GM19193 (cell line): Measurements from ENCODE around the gene OTUD5.

Experiments used
- POLR2A ChIP-seq: IDR thresholded peaks from 4 replicates; pipeline ENCODE4 v1.6.1; 2011; ENCODE audit not compliant: insufficient read depth, insufficient read length; ENCODE audit errors: extremely low read depth

Gene OTUD5

GRCh38 chrX:48927736-48928382 is 29.5 kb downstream of the OTUD5 start:
- TF ChIP-seq POLR2A: no peak

- TF ChIP-seq POLR2A: no peak
These were observed 30.3 kb downstream of the OTUD5 start for GRCh38 chrX:48927123-48927522.

- TF ChIP-seq POLR2A: no peak
These were observed 33.1 kb downstream of the OTUD5 start for GRCh38 chrX:48924270-48924669.

DNA sequence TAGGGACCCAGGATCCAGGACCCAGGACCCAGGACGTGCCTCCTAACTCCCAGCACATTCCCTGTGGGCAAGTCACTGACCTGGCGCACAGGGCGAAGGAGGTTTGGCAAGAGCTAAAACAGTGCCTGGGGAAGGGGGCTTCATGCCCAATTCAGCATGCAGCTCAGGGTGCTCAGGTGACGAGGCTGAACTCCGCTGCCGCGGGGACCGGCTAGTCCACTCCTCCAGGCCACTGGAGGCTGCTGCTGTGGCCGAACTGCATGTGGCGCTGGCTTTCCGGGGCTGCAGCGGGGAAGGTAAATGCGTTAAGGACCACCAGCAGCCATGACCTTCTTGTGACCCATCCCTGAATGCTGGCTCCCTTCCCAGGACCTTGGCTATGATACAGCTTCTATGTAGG is 33.6 kb downstream of the OTUD5 start:
- no peak for TF ChIP-seq POLR2A

DNA sequence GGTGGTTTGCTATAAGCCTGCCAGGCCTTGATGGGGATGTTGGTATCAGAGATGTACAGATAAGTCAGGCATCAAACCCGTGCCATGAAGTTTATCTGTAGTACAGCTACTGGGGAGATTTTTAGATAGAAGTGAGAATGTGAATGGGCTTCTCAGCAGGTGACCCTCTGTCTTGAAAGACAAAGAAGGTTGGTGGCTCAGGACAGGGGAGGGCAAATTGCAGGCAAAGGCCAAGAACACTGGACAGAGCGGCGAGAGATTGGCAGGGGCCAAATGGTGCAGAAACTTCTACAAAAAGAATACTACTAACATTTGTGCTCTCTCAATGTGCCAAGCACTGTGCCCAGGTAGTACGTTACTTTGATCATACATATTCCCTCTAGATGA is 36.7 kb downstream of the OTUD5 start:
- no peak for TF ChIP-seq POLR2A

- no peak for TF ChIP-seq POLR2A
These were observed 37.3 kb downstream of the OTUD5 start for GRCh38 chrX:48919947-48920717.

DNA sequence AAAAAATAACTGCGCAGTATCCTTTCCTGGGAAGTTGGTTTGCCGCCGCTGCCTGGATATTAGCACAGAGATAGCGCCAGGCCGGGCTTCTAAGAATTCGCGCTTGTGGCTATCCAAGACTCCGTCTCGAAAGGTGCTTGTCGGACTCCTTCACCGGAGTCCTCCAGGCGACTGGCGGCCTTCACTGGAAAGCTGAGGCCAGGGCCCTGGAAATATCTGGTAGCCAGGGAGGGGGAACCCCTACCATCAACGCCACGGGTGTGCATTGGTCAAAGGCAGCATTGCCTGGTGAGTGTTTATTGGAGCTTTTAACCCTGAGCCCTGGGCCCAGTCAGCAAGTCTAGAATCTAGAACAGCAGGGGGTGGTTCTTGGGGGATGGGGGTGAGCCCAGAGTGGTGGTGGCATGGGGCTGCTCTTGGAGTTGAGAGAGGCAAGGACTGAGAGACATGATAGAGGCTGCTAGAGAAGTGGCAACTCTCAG is 38.0 kb downstream of the OTUD5 start:
- no peak for TF ChIP-seq POLR2A

GRCh38 chrX:48918643-48919340 is 38.6 kb downstream of the OTUD5 start, which contains the start of gene PIM2:
PIM2 (minus strand) TSS chrX:48919024; CDS start chrX:48918834, 190 bp downstream.
- TF ChIP-seq POLR2A: peak; percentile 98

DNA sequence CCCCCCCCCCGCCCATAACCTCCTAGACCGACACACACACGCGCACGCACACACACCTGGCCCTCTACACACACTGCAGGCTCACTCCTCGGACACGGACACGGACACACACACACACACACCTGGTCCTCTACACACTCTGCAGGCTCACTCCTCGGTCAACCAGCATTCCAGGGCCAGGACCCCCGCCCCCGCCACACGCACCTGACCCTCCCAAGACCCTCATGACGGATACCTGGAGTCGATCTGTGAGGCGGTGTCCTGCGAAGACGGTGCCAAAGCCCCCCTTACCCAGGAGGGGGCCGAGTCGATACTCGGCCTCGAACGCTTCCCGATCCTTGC is 39.1 kb downstream of the OTUD5 start:
- TF ChIP-seq POLR2A: no peak

DNA sequence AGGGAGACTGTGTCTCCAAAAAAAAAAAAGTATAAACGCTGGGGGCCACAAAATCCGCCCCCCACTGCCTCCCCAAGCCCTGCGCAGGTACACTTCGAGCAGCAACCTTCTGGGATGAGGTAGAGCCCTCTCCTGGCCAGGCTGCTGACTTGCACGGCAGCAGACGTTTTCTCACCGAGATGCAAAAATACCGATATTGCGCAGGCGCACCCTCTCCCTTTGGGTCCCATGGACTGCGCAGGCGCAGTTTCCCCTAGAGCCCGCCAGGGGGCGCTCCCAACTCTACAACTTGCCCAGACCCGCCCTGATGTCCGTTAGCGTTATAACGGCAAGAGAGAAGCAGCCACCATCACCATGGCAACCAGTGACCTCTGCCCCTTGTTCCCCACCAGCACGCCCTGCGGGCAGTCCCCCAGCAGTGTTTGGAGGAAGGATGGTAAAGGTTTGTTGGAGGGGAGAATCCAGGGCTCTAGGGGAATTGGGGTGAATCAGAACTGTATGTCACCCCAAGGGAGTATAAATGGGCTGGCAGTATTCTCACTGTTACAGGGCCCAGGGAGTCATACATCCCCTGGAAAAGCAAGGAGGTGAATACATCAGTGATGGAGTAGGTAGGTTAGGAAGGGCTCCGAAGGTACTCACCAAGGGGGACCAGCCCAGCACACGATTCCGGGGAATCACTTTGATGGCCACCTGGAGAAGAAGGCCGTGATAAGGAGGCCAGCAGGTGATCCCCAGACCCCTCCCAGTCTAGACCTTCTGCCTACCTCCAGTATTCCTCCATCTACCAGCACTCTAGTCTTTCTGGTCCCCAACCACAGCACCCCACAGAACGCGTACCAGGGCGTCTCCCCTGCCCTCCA is 40.0 kb downstream of the OTUD5 start:
- TF ChIP-seq POLR2A: no peak

DNA sequence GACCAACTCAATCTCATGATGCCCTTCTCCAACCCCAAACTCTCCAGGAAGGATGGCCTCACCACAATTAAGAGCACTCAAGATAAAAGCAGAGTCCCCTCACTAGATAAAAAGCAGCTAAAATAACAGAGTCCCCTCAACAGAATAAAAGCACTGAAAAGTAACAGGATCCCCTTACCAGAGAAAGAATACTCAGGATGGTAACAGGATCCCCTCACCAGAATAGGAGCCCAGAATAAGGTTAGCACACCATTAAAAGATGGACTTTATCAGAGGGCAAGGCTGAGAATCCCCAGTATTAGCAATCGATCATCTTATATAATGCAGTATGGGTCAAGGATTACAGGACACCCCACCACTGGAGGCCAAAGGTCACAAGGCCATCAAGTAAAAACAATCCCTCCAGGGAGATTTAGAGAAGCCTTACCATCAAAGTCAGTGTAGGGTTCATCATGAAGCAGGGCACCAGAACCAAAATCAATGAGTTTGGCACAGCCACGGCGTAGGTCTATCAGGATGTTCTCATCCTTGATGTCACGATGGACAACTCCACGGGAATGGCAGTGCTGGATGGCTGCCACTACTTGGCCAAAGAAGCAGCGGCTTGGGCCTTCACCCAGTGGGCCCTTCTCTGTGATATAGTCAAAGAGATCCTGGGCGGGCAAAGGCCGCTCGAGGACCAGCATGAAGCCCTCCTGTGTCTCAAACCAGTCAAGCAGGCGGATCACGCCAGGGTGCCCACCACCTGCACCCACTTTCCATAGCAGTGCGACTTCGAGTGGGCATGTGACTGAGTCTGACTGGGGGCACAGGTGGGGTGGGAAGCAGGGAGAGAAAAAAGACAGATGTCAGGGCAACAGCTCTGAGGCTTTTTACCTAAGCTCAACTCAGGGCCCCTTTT is 42.6 kb downstream of the OTUD5 start:
- no peak for TF ChIP-seq POLR2A

- no peak for TF ChIP-seq POLR2A
These were observed 43.6 kb downstream of the OTUD5 start for GRCh38 chrX:48913605-48914366.
